Activated CD4-positive, alpha-beta T cell treated with anti-CD3 and anti-CD28 coated beads, Interleukin-2, amount 50 U/mL, for 48 hours (primary cell): ENCODE data around the gene KLHL22.
A peak's percentile ranks its signal among the peaks of the same experiment; 100 is the strongest.
"Not testable (repeated sequence)": the region's sequence is repeated elsewhere in the genome, so short reads cannot be mapped to it uniquely, and the experiment has no call there.

Source experiments
- DNase-seq, 2 experiments: peaks; one replicate each; pipeline ENCODE4 v3.0.0-alpha.2; 2020

KLHL22 gene

GRCh38 chr22:20466659-20467379 is 28.8 kb downstream of the KLHL22 start:
- no peak for DNase-seq

- no peak for DNase-seq
Measured at GRCh38 chr22:20465759-20466077, 29.9 kb downstream of the KLHL22 start.

GRCh38 chr22:20464912-20465758 is 30.5 kb downstream of the KLHL22 start:
- DNase-seq: no peak

GRCh38 chr22:20464096-20464614 is 31.4 kb downstream of the KLHL22 start:
- DNase-seq: peak; percentile 50 to 63

GRCh38 chr22:20463324-20464095 is 32.1 kb downstream of the KLHL22 start:
- DNase-seq: peak in 1 of 2 experiments; percentile 18

GRCh38 chr22:20459862-20460261 is 35.7 kb downstream of the KLHL22 start:
- no peak for DNase-seq

- DNase-seq: no peak
Measured at GRCh38 chr22:20459152-20459542, 36.4 kb downstream of the KLHL22 start.

GRCh38 chr22:20458530-20459151 is 37.0 kb downstream of the KLHL22 start:
- no peak for DNase-seq

- DNase-seq: no peak
Measured at GRCh38 chr22:20457506-20458240, 37.9 kb downstream of the KLHL22 start.

GRCh38 chr22:20456722-20457076 is 38.9 kb downstream of the KLHL22 start:
- no peak for DNase-seq

- peak; percentile 77 to 83 for DNase-seq
Measured at GRCh38 chr22:20456064-20456721, 39.4 kb downstream of the KLHL22 start.

- DNase-seq: no peak
Measured at GRCh38 chr22:20455709-20456063, 39.9 kb downstream of the KLHL22 start.

- DNase-seq: no peak
Measured at GRCh38 chr22:20453222-20453621, 42.4 kb downstream of the KLHL22 start.

- DNase-seq: no peak
Measured at GRCh38 chr22:20451920-20452319, 43.7 kb downstream of the KLHL22 start.

- not testable (repeated sequence) for DNase-seq
Measured at GRCh38 chr22:20451129-20451778, 44.3 kb downstream of the KLHL22 start.

- DNase-seq: no peak
Measured at GRCh38 chr22:20450551-20450906, 45.1 kb downstream of the KLHL22 start.

GRCh38 chr22:20449819-20450550 is 45.6 kb downstream of the KLHL22 start:
- no peak for DNase-seq

- no peak for DNase-seq
Measured at GRCh38 chr22:20448630-20449029, 47.0 kb downstream of the KLHL22 start.

- DNase-seq: no peak
Measured at GRCh38 chr22:20446383-20446970, 49.1 kb downstream of the KLHL22 start.

- DNase-seq: no peak
Measured at GRCh38 chr22:20444325-20444724, 51.3 kb downstream of the KLHL22 start.
